HepG2 (cell line): Measurements from ENCODE around the gene MRPL30. TPM values are rescaled to one million over a fixed set of nuclear protein-coding genes. Genes with fewer than 3 reads are reported as not detected.
A peak's percentile ranks its signal among the peaks of the same experiment; 100 is the strongest.

Experiments
- ARNT2 ChIP-seq: sonication (generic); formaldehyde crosslinking; IDR thresholded peaks from 2 replicates; pipeline ENCODE4 v1.8.0; 2022; ENCODE audit warnings: mild to moderate bottlenecking, low read depth, missing genetic modification reagents, moderate library complexity
- CBX2 ChIP-seq, 2 experiments: fragments of 200-600 bp in 1 of 2; sonication (generic); formaldehyde crosslinking in 1 of 2; IDR thresholded peaks; 2 replicates each; pipeline versions ENCODE4 v1.7.0 to v1.8.1; 2018 to 2022; ENCODE audit warnings: low read depth in 2 of 2, low read length in 1 of 2, mild to moderate bottlenecking in 1 of 2, missing genetic modification reagents in 1 of 2
- DR1 ChIP-seq: sonication (generic); formaldehyde crosslinking; IDR thresholded peaks from 2 replicates; pipeline ENCODE4 v1.8.0; 2021; ENCODE audit warnings: mild to moderate bottlenecking, missing genetic modification reagents, inconsistent platforms
- GPN1 ChIP-seq: sonication (generic); formaldehyde crosslinking; IDR thresholded peaks from 2 replicates; pipeline ENCODE4 v1.5.1; 2020; ENCODE audit warnings: missing genetic modification reagents, borderline replicate concordance
- HNF4G ChIP-seq, 2 experiments: sonication (generic) in 1 of 2; formaldehyde crosslinking in 1 of 2; IDR thresholded peaks; 2 replicates each; pipeline versions ENCODE4 v1.4.0 to v1.6.1; 2011 to 2020; ENCODE audit warnings: borderline replicate concordance in 2 of 2, low read depth in 2 of 2, mild to moderate bottlenecking in 2 of 2, low read length in 1 of 2, missing genetic modification reagents in 1 of 2, moderate library complexity in 1 of 2
- KAT2B ChIP-seq: fragments of 150-350 bp; IDR thresholded peaks from 2 replicates; pipeline ENCODE4 v1.6.1; 2014; ENCODE audit warnings: low read depth, low read length, borderline replicate concordance
- MEF2D ChIP-seq: sonication (generic); formaldehyde crosslinking; IDR thresholded peaks from 2 replicates; pipeline ENCODE4 v1.5.1; 2020; ENCODE audit warnings: mild to moderate bottlenecking, missing genetic modification reagents
- MXD4 ChIP-seq: IDR thresholded peaks from 2 replicates; pipeline ENCODE4 v1.6.1; 2016; ENCODE audit warnings: mild to moderate bottlenecking, missing biosample characterization, missing genetic modification reagents
- NBN ChIP-seq: fragments of 450-650 bp; conservative IDR thresholded peaks from 2 replicates; pipeline ENCODE4 v1.6.1; 2017
- NRL ChIP-seq: sonication (generic); formaldehyde crosslinking; IDR thresholded peaks from 2 replicates; pipeline ENCODE4 v1.5.0; 2020; ENCODE audit warnings: missing genetic modification reagents, mild to moderate bottlenecking, moderate library complexity, borderline replicate concordance
- SAFB2 ChIP-seq: sonication (generic); formaldehyde crosslinking; IDR thresholded peaks from 2 replicates; pipeline ENCODE4 v1.5.1; 2020; ENCODE audit warnings: missing genetic modification reagents, low read depth, mild to moderate bottlenecking, borderline replicate concordance
- STAT5B ChIP-seq: sonication (generic); formaldehyde crosslinking; IDR thresholded peaks from 2 replicates; pipeline ENCODE4 v1.4.0; 2020; ENCODE audit warnings: missing genetic modification reagents
- TGIF2 ChIP-seq: IDR thresholded peaks from 2 replicates; pipeline ENCODE4 v1.6.1; 2016; ENCODE audit warnings: control low read depth, missing compliant biosample characterization
- ZBTB20 ChIP-seq: sonication (generic); formaldehyde crosslinking; IDR thresholded peaks from 2 replicates; pipeline ENCODE4 v1.8.1; 2023; ENCODE audit warnings: missing genetic modification reagents, low read depth, mild to moderate bottlenecking, borderline replicate concordance
- ZBTB7B ChIP-seq: sonication (generic); formaldehyde crosslinking; IDR thresholded peaks from 2 replicates; pipeline ENCODE4 v1.4.0; 2020; ENCODE audit warnings: missing genetic modification reagents
- ZNF484 ChIP-seq: sonication (generic); formaldehyde crosslinking; IDR thresholded peaks from 2 replicates; pipeline ENCODE4 v1.5.1; 2020; ENCODE audit warnings: mild to moderate bottlenecking, low read depth, missing genetic modification reagents, borderline replicate concordance
- ZNF766 ChIP-seq: sonication (generic); formaldehyde crosslinking; IDR thresholded peaks from 2 replicates; pipeline ENCODE4 v1.5.0; 2020; ENCODE audit warnings: missing genetic modification reagents, borderline replicate concordance
- polyA plus RNA-seq, 8 experiments: library from polyadenylated mRNA; depleted of rRNA in 3 of 8; stranded (reverse) in 7 of 8; unstranded in 1 of 8; fragments of >200 nt; fragmentation: Illumina TruSeq in 4 of 8; extraction: Trizol in 4 of 8; gene quantifications; 2 replicates each; pipeline versions ENCODE4 v1.2.1 to v1.2.3, GENCODE V29; 2011 to 2016; ENCODE audit warnings: low read depth in 4 of 8, missing spikeins in 1 of 8, mixed read lengths in 1 of 8; ENCODE audit not compliant: insufficient read depth in 1 of 8
- total RNA-seq, 5 experiments: library from RNA; depleted of rRNA; stranded (reverse); fragments of >200 nt; fragmentation: Illumina TruSeq; extraction: Trizol; gene quantifications; 2 replicates each; pipeline ENCODE4 v1.2.3, GENCODE V29; 2016; ENCODE audit warnings: low read depth in 1 of 5
- TF ChIP-seq, protein P1 (sequence below): sonication (generic); formaldehyde crosslinking; IDR thresholded peaks from 2 replicates; pipeline ENCODE4 v1.8.1; 2023; ENCODE audit warnings: mild to moderate bottlenecking, inconsistent platforms, moderate library complexity, missing genetic modification reagents, borderline replicate concordance
- TF ChIP-seq, protein P2 (sequence below): sonication (generic); formaldehyde crosslinking; IDR thresholded peaks from 2 replicates; pipeline ENCODE4 v1.4.0; 2020; ENCODE audit warnings: missing genetic modification reagents
- TF ChIP-seq, protein P3 (sequence below): sonication (generic); formaldehyde crosslinking; conservative IDR thresholded peaks from 2 replicates; pipeline ENCODE4 v1.4.0; 2020; ENCODE audit warnings: missing genetic modification reagents

MRPL30 gene
- total and polyA plus RNA-seq, 2 of the 13 experiments (the other 11 are each of a cell fraction or from before 2014, with no cell fraction given), result 30.2 to 75.3 TPM

DNA sequence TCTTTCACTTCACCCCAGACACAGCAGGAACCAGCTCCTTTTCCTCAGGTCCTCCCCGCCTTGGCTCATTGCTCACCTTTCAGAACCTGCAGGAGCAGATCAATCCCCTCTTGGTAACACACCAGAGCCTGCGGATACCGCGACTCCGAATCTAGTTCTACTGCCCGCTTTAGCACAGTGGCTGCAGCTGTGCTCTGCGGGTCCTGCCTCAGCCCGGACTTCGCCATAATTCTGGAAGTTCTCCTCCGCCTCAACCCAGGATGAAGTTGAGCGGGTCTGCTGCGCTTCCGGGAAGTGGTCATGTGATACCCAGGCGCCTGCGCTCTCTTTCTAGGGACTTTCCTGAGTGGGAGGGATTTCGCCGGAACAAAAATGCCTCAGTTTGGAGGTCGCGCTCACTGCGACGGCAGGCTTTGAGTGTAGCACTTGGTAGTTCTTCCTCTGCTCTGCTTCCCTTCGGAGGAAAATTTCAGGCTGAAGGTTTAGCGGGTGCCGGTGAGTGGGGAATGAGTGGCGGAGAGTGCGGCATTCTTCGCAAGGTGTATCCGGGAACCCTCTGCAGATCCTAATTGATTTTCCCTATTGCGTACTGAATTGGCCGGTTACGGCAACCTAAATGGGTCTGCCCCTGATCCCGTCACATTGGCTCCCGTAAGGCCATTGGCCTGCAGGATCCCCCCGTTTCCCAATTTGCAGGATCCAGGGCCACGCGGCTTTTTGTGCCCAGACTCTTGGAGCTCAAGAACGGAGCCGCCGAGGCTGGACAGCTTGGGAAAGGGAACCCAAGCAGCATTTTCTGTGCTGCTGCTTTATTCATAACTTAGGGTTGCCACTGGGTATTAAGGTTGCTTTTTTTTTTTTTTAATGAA lies at the start of gene MRPL30, which contains the start of gene MITD1 (continued):
- TF ChIP-seq TGIF2 (CRISPR knock-in tag) (no peak; the same call in none of the 2 replicates), ZBTB7B (peak; percentile 91), ZNF484 (CRISPR knock-in tag) (peak; percentile 80; the same call in 1 of the 2 replicates), STAT5B (CRISPR knock-in tag) (0 out of 2 replicates have a peak, but pooled peaks have one; percentile 50), ZNF766 (CRISPR knock-in tag) (peak; percentile 88), HNF4G (IDR thresholded peaks at IDR 0.05; ENCODE audit: borderline replicate concordance, low read depth, low read length) (no peak), HNF4G (CRISPR knock-in tag; IDR thresholded peaks at IDR 0.05; ENCODE audit: borderline replicate concordance, low read depth) (peak; percentile 76; the same call in 1 of the 2 replicates), GPN1 (CRISPR knock-in tag) (0 out of 2 replicates have a peak, but pooled peaks have one; percentile 16), DR1 (CRISPR knock-in tag) (peak; percentile 95), MEF2D (CRISPR knock-in tag) (peak; percentile 97), NRL (CRISPR knock-in tag) (peak; percentile 75; the same call in 1 of the 2 replicates), ARNT2 (peak; percentile 87), MXD4 (CRISPR knock-in tag) (peak; percentile 94), ZBTB20 (peak; percentile 98), KAT2B (no peak), NBN (no peak), SAFB2 (CRISPR knock-in tag) (peak; percentile 82; the same call in 1 of the 2 replicates), CBX2 (IDR thresholded peaks at IDR 0.05; ENCODE audit: low read depth, low read length) (no peak; the same call in 1 of the 2 replicates), CBX2 (CRISPR knock-in tag; IDR thresholded peaks at IDR 0.05; ENCODE audit: low read depth) (no peak)
- TF ChIP-seq, protein P1, sequence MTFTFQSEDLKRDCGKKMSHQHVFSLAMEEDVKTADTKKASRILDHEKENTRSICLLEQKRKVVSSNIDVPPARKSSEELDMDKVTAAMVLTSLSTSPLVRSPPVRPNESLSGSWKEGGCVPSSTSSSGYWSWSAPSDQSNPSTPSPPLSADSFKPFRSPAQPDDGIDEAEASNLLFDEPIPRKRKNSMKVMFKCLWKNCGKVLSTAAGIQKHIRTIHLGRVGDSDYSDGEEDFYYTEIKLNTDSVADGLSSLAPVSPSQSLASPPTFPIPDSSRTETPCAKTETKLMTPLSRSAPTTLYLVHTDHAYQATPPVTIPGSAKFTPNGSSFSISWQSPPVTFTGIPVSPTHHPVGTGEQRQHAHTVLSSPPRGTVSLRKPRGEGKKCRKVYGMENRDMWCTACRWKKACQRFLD, result peak; percentile 97
- TF ChIP-seq, protein P2, sequence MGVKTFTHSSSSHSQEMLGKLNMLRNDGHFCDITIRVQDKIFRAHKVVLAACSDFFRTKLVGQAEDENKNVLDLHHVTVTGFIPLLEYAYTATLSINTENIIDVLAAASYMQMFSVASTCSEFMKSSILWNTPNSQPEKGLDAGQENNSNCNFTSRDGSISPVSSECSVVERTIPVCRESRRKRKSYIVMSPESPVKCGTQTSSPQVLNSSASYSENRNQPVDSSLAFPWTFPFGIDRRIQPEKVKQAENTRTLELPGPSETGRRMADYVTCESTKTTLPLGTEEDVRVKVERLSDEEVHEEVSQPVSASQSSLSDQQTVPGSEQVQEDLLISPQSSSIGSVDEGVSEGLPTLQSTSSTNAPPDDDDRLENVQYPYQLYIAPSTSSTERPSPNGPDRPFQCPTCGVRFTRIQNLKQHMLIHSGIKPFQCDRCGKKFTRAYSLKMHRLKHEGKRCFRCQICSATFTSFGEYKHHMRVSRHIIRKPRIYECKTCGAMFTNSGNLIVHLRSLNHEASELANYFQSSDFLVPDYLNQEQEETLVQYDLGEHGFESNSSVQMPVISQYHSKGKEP (CRISPR knock-in tag), result 0 out of 2 replicates have a peak, but pooled peaks have one; percentile 76
- TF ChIP-seq, protein P3, sequence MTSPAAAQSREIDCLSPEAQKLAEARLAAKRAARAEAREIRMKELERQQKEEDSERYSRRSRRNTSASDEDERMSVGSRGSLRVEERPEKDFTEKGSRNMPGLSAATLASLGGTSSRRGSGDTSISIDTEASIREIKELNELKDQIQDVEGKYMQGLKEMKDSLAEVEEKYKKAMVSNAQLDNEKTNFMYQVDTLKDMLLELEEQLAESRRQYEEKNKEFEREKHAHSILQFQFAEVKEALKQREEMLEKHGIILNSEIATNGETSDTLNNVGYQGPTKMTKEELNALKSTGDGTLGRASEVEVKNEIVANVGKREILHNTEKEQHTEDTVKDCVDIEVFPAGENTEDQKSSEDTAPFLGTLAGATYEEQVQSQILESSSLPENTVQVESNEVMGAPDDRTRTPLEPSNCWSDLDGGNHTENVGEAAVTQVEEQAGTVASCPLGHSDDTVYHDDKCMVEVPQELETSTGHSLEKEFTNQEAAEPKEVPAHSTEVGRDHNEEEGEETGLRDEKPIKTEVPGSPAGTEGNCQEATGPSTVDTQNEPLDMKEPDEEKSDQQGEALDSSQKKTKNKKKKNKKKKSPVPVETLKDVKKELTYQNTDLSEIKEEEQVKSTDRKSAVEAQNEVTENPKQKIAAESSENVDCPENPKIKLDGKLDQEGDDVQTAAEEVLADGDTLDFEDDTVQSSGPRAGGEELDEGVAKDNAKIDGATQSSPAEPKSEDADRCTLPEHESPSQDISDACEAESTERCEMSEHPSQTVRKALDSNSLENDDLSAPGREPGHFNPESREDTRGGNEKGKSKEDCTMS (CRISPR knock-in tag), result no peak
